Mucosa of stomach (tissue), 1 donor: ENCODE measurements around the gene FRYL.

ENCODE experiments used
- H3K27me3 ChIP-seq: one replicate; pipeline ENCODE4 v1.7.0; 2013; ENCODE audit warnings: mild to moderate bottlenecking, low read length; ENCODE audit not compliant: control insufficient read depth, insufficient read depth
- H3K36me3 ChIP-seq: one replicate; pipeline ENCODE4 v1.7.0; 2013; ENCODE audit warnings: low read length; ENCODE audit not compliant: control insufficient read depth, insufficient read depth
- H3K4me1 ChIP-seq: one replicate; pipeline ENCODE4 v1.7.0; 2013; ENCODE audit warnings: mild to moderate bottlenecking, low read length; ENCODE audit not compliant: control insufficient read depth, insufficient read depth
- H3K4me3 ChIP-seq: one replicate; pipeline ENCODE4 v1.7.0; 2013; ENCODE audit warnings: low read length
- H3K9ac ChIP-seq: one replicate; pipeline ENCODE4 v1.7.0; 2013; ENCODE audit warnings: mild to moderate bottlenecking, low read length, moderate library complexity
- H3K9me3 ChIP-seq: one replicate; pipeline ENCODE4 v1.7.0; 2013; ENCODE audit warnings: mild to moderate bottlenecking, low read length, moderate library complexity; ENCODE audit not compliant: control insufficient read depth
- donor health status: Pancreatic carcinoma.

FRYL gene

GRCh38 chr4:48603366-48604003, 176.6 kb downstream of the FRYL start:
- H3K9ac ChIP-seq, result no peak overlapping the region
- H3K4me1 ChIP-seq, result peaks cover 26% of the 10 kb centered on the region
- no peak overlapping the region for H3K4me3 ChIP-seq
- H3K9me3 ChIP-seq, result no peaks in the 10 kb centered on the region
- H3K27me3 ChIP-seq, result no peaks in the 10 kb centered on the region
- no peaks in the 10 kb centered on the region for H3K36me3 ChIP-seq

GRCh38 chr4:48602763-48603162, 177.3 kb downstream of the FRYL start:
- H3K4me1 ChIP-seq, result peaks cover 26% of the 10 kb centered on the region
- no peaks in the 10 kb centered on the region for H3K36me3 ChIP-seq
- H3K4me3 ChIP-seq, result no peak overlapping the region
- H3K9ac ChIP-seq, result no peak overlapping the region
- no peaks in the 10 kb centered on the region for H3K9me3 ChIP-seq
- H3K27me3 ChIP-seq, result no peaks in the 10 kb centered on the region

- Histone ChIP-seq H3K27me3 (no peaks in the 10 kb centered on the region), H3K9ac (no peak overlapping the region), H3K4me1 (peaks cover 26% of the 10 kb centered on the region), H3K36me3 (no peaks in the 10 kb centered on the region), H3K9me3 (no peaks in the 10 kb centered on the region), H3K4me3 (no peak overlapping the region)
Measured at GRCh38 chr4:48602222-48602621, 177.9 kb downstream of the FRYL start.

GRCh38 chr4:48596336-48596735, 183.7 kb downstream of the FRYL start:
- no peaks in the 10 kb centered on the region for H3K36me3 ChIP-seq
- H3K9me3 ChIP-seq, result no peaks in the 10 kb centered on the region
- H3K27me3 ChIP-seq, result no peaks in the 10 kb centered on the region
- H3K9ac ChIP-seq, result no peak overlapping the region
- H3K4me3 ChIP-seq, result no peak overlapping the region
- peaks cover 7% of the 10 kb centered on the region for H3K4me1 ChIP-seq

GRCh38 chr4:48594180-48594579, 185.9 kb downstream of the FRYL start:
- Histone ChIP-seq H3K4me3 (no peak overlapping the region), H3K36me3 (no peaks in the 10 kb centered on the region), H3K9ac (no peak overlapping the region), H3K9me3 (no peaks in the 10 kb centered on the region), H3K4me1 (no peaks in the 10 kb centered on the region), H3K27me3 (no peaks in the 10 kb centered on the region)

GRCh38 chr4:48591372-48591771, 188.7 kb downstream of the FRYL start:
- Histone ChIP-seq H3K27me3 (no peaks in the 10 kb centered on the region), H3K4me3 (no peak overlapping the region), H3K9me3 (no peaks in the 10 kb centered on the region), H3K36me3 (no peaks in the 10 kb centered on the region), H3K4me1 (no peaks in the 10 kb centered on the region), H3K9ac (no peak overlapping the region)

- no peaks in the 10 kb centered on the region for H3K36me3 ChIP-seq
- no peaks in the 10 kb centered on the region for H3K9me3 ChIP-seq
- no peaks in the 10 kb centered on the region for H3K4me1 ChIP-seq
- H3K9ac ChIP-seq, result no peak overlapping the region
- no peaks in the 10 kb centered on the region for H3K27me3 ChIP-seq
- no peak overlapping the region for H3K4me3 ChIP-seq
Measured at GRCh38 chr4:48590884-48591283, 189.2 kb downstream of the FRYL start.

GRCh38 chr4:48589098-48589445, 191.0 kb downstream of the FRYL start:
- H3K4me1 ChIP-seq, result no peaks in the 10 kb centered on the region
- no peaks in the 10 kb centered on the region for H3K9me3 ChIP-seq
- no peaks in the 10 kb centered on the region for H3K36me3 ChIP-seq
- H3K9ac ChIP-seq, result no peak overlapping the region
- no peaks in the 10 kb centered on the region for H3K27me3 ChIP-seq
- no peak overlapping the region for H3K4me3 ChIP-seq

- Histone ChIP-seq H3K36me3 (no peaks in the 10 kb centered on the region), H3K4me1 (no peaks in the 10 kb centered on the region), H3K9ac (no peak overlapping the region), H3K9me3 (no peaks in the 10 kb centered on the region), H3K27me3 (no peaks in the 10 kb centered on the region), H3K4me3 (no peak overlapping the region)
Measured at GRCh38 chr4:48588230-48589097, 191.6 kb downstream of the FRYL start.

GRCh38 chr4:48585401-48585800, 194.7 kb downstream of the FRYL start:
- Histone ChIP-seq H3K36me3 (no peaks in the 10 kb centered on the region), H3K9ac (no peak overlapping the region), H3K4me1 (no peaks in the 10 kb centered on the region)

GRCh38 chr4:48578132-48578968, 201.7 kb downstream of the FRYL start:
- Histone ChIP-seq H3K4me3 (no peak overlapping the region), H3K9me3 (no peaks in the 10 kb centered on the region), H3K4me1 (no peaks in the 10 kb centered on the region), H3K27me3 (no peaks in the 10 kb centered on the region), H3K9ac (no peak overlapping the region), H3K36me3 (no peaks in the 10 kb centered on the region)

More at GRCh38 chr4:48585401-48585800, 194.7 kb downstream of the FRYL start:
- Histone ChIP-seq H3K9me3 (no peaks in the 10 kb centered on the region), H3K27me3 (no peaks in the 10 kb centered on the region), H3K4me3 (no peak overlapping the region)

GRCh38 chr4:48575964-48576363, 204.1 kb downstream of the FRYL start:
- H3K36me3 ChIP-seq, result peaks cover 5% of the 10 kb centered on the region
- no peak overlapping the region for H3K9ac ChIP-seq
- H3K9me3 ChIP-seq, result no peaks in the 10 kb centered on the region
- no peaks in the 10 kb centered on the region for H3K27me3 ChIP-seq
- H3K4me1 ChIP-seq, result no peaks in the 10 kb centered on the region
- H3K4me3 ChIP-seq, result no peak overlapping the region
